Measurements from ENCODE around the gene MYO10.

MYO10 gene

GRCh38 chr5:16707168-16707868 is 228.8 kb downstream of the MYO10 start:
- DNase-seq: no peak
- ATAC-seq (ENCODE audit: insufficient read depth, low read depth): no peak
- no peak overlapping the region for H3K9ac ChIP-seq (ENCODE audit: low read depth, low read length)
- no peak overlapping the region for H3K4me3 ChIP-seq (ENCODE audit: low read depth in 1 of 2, low read length in 2 of 2)
- no peak overlapping the region for H2AFZ ChIP-seq (ENCODE audit: low read depth, low read length)
- no peaks in the 10 kb centered on the region for H3K4me1 ChIP-seq (ENCODE audit: insufficient read depth, low read length)
- H3K79me2 ChIP-seq (ENCODE audit: insufficient read depth, low read length): no peaks in the 10 kb centered on the region
- H3K9me3 ChIP-seq (ENCODE audit: insufficient read depth, low read length, severe bottlenecking): no peaks in the 10 kb centered on the region
- TF ChIP-seq EZH2 (IDR thresholded peaks at IDR 0.05; ENCODE audit: borderline replicate concordance, low read depth, low read length, severe bottlenecking): no peak
- TF ChIP-seq CTCF (IDR thresholded peaks at IDR 0.05; ENCODE audit: borderline replicate concordance, extremely low read depth, low read length, poor library complexity, severe bottlenecking): no peak
- H3K27ac ChIP-seq (ENCODE audit: low read length): no peak overlapping the region
- no peaks in the 10 kb centered on the region for H3K36me3 ChIP-seq (ENCODE audit: insufficient read depth, low read length)
- no peaks in the 10 kb centered on the region for H4K20me1 ChIP-seq (ENCODE audit: insufficient read depth, low read length)
- no peaks in the 10 kb centered on the region for H3K27me3 ChIP-seq (ENCODE audit: insufficient read depth, low read length, poor library complexity)
- H3K4me2 ChIP-seq (ENCODE audit: insufficient read depth, low read length): no peak overlapping the region

GRCh38 chr5:16704945-16705344 is 231.1 kb downstream of the MYO10 start:
- Histone ChIP-seq H3K27ac (ENCODE audit: low read length) (no peak overlapping the region), H3K4me2 (ENCODE audit: insufficient read depth, low read length) (no peak overlapping the region), H3K36me3 (ENCODE audit: insufficient read depth, low read length) (no peaks in the 10 kb centered on the region), H3K9me3 (ENCODE audit: insufficient read depth, low read length, severe bottlenecking) (no peaks in the 10 kb centered on the region), H3K79me2 (ENCODE audit: insufficient read depth, low read length) (no peaks in the 10 kb centered on the region), H3K4me1 (ENCODE audit: insufficient read depth, low read length) (no peaks in the 10 kb centered on the region), H3K27me3 (ENCODE audit: insufficient read depth, low read length, poor library complexity) (no peaks in the 10 kb centered on the region), H3K4me3 (ENCODE audit: low read depth in 1 of 2, low read length in 2 of 2) (no peak overlapping the region), H3K9ac (ENCODE audit: low read depth, low read length) (no peak overlapping the region), H4K20me1 (ENCODE audit: insufficient read depth, low read length) (no peaks in the 10 kb centered on the region), H2AFZ (ENCODE audit: low read depth, low read length) (no peak overlapping the region)
- ATAC-seq (ENCODE audit: insufficient read depth, low read depth): no peak
- TF ChIP-seq EZH2 (IDR thresholded peaks at IDR 0.05; ENCODE audit: borderline replicate concordance, low read depth, low read length, severe bottlenecking) (no peak), CTCF (IDR thresholded peaks at IDR 0.05; ENCODE audit: borderline replicate concordance, extremely low read depth, low read length, poor library complexity, severe bottlenecking) (no peak)
- DNase-seq: no peak

- Histone ChIP-seq H3K27ac (ENCODE audit: low read length) (no peak overlapping the region), H3K27me3 (ENCODE audit: insufficient read depth, low read length, poor library complexity) (no peaks in the 10 kb centered on the region), H3K9ac (ENCODE audit: low read depth, low read length) (no peak overlapping the region), H4K20me1 (ENCODE audit: insufficient read depth, low read length) (no peaks in the 10 kb centered on the region), H3K4me3 (ENCODE audit: low read depth in 1 of 2, low read length in 2 of 2) (no peak overlapping the region), H3K36me3 (ENCODE audit: insufficient read depth, low read length) (no peaks in the 10 kb centered on the region), H3K4me1 (ENCODE audit: insufficient read depth, low read length) (no peaks in the 10 kb centered on the region), H3K4me2 (ENCODE audit: insufficient read depth, low read length) (no peak overlapping the region), H3K79me2 (ENCODE audit: insufficient read depth, low read length) (no peaks in the 10 kb centered on the region), H3K9me3 (ENCODE audit: insufficient read depth, low read length, severe bottlenecking) (no peaks in the 10 kb centered on the region), H2AFZ (ENCODE audit: low read depth, low read length) (no peak overlapping the region)
- DNase-seq (no peak), ATAC-seq (ENCODE audit: insufficient read depth, low read depth) (no peak)
- TF ChIP-seq EZH2 (IDR thresholded peaks at IDR 0.05; ENCODE audit: borderline replicate concordance, low read depth, low read length, severe bottlenecking) (no peak), CTCF (IDR thresholded peaks at IDR 0.05; ENCODE audit: borderline replicate concordance, extremely low read depth, low read length, poor library complexity, severe bottlenecking) (no peak)
Observed at GRCh38 chr5:16702964-16703363, 233.1 kb downstream of the MYO10 start.
